ENCODE results near the gene HDLBP.

DNA sequence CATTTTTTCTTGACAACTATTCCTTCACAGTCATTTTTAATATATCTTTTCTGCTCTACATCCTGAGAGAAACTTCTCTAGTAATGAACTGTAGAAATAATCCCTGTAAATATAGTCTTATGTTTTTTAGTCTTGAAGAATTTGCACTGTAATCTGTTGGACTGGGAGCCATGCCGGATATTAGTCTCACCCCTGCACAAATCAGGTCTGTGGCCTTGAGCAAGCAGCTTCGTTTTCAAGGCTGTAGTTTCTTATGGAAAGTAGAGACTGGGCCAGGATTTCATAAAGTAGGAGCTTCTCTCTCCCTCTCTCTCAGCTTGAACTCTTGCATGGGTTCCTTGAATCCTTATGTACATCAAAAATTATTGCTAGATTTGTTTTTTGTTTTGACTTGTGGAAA lies 49.3 kb upstream of the HDLBP start:
- TF ChIP-seq, protein P1, sequence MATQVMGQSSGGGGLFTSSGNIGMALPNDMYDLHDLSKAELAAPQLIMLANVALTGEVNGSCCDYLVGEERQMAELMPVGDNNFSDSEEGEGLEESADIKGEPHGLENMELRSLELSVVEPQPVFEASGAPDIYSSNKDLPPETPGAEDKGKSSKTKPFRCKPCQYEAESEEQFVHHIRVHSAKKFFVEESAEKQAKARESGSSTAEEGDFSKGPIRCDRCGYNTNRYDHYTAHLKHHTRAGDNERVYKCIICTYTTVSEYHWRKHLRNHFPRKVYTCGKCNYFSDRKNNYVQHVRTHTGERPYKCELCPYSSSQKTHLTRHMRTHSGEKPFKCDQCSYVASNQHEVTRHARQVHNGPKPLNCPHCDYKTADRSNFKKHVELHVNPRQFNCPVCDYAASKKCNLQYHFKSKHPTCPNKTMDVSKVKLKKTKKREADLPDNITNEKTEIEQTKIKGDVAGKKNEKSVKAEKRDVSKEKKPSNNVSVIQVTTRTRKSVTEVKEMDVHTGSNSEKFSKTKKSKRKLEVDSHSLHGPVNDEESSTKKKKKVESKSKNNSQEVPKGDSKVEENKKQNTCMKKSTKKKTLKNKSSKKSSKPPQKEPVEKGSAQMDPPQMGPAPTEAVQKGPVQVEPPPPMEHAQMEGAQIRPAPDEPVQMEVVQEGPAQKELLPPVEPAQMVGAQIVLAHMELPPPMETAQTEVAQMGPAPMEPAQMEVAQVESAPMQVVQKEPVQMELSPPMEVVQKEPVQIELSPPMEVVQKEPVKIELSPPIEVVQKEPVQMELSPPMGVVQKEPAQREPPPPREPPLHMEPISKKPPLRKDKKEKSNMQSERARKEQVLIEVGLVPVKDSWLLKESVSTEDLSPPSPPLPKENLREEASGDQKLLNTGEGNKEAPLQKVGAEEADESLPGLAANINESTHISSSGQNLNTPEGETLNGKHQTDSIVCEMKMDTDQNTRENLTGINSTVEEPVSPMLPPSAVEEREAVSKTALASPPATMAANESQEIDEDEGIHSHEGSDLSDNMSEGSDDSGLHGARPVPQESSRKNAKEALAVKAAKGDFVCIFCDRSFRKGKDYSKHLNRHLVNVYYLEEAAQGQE (IDR thresholded peaks at IDR 0.05; ENCODE audit: insufficient read depth in 1 of 2, low read depth in 2 of 2, low read length in 2 of 2), result no peak
- TF ChIP-seq TAF1 (IDR thresholded peaks at IDR 0.05; ENCODE audit: borderline replicate concordance, insufficient read depth, low read length), result no peak
- no peak for TF ChIP-seq POLR2AphosphoS5 (IDR thresholded peaks at IDR 0.05; ENCODE audit: low read depth, low read length)

Measured in PFSK-1 (cell line).